Muscle layer of duodenum (tissue), 2 donors: ENCODE results near the gene LRP1-AS.

Experiments
- H3K27ac ChIP-seq: one replicate; pipeline ENCODE4 v1.7.0; 2013; ENCODE audit warnings: mild to moderate bottlenecking, low read length
- H3K27me3 ChIP-seq: one replicate; pipeline ENCODE4 v1.7.0; 2013; ENCODE audit warnings: low read depth, mild to moderate bottlenecking, control low read depth, low read length
- H3K36me3 ChIP-seq, 2 donors: one replicate each; pipeline ENCODE4 v1.7.0; 2013; ENCODE audit warnings: low read length in 2 of 2, control low read depth in 1 of 2, mild to moderate bottlenecking in 1 of 2; ENCODE audit not compliant: insufficient read depth in 2 of 2, control insufficient read depth in 1 of 2
- H3K4me1 ChIP-seq, 2 donors: one replicate each; pipeline ENCODE4 v1.7.0; 2013; ENCODE audit warnings: low read length in 2 of 2, mild to moderate bottlenecking in 2 of 2, control low read depth in 1 of 2, moderate library complexity in 1 of 2; ENCODE audit not compliant: insufficient read depth in 2 of 2, control insufficient read depth in 1 of 2
- H3K4me3 ChIP-seq, 2 donors: one replicate each; pipeline ENCODE4 v1.7.0; 2013; ENCODE audit warnings: low read length in 2 of 2, low read depth in 1 of 2, mild to moderate bottlenecking in 1 of 2
- H3K9me3 ChIP-seq, 2 donors: one replicate each; pipeline ENCODE4 v1.7.0; 2013; ENCODE audit warnings: low read length in 2 of 2, control low read depth in 1 of 2, mild to moderate bottlenecking in 1 of 2; ENCODE audit not compliant: control insufficient read depth in 1 of 2
- donor health status: healthy.

Gene LRP1-AS

GRCh38 chr12:57149245-57149900 is 2.0 kb upstream of the LRP1-AS start:
- Histone ChIP-seq H3K4me3 (no peak overlapping the region), H3K36me3 (peaks cover 25 to 47% of the 10 kb centered on the region in 2 donors)

GRCh38 chr12:57148469-57149244 is 1.2 kb upstream of the LRP1-AS start:
- peaks cover 21 to 47% of the 10 kb centered on the region in 2 donors for H3K36me3 ChIP-seq
- H3K9me3 ChIP-seq, result no peaks in the 10 kb centered on the region
- H3K27ac ChIP-seq, result peak overlapping the region; percentile 91
- no peak overlapping the region for H3K4me3 ChIP-seq
- H3K4me1 ChIP-seq, result peaks cover 43 to 68% of the 10 kb centered on the region in 2 donors
- H3K27me3 ChIP-seq, result no peaks in the 10 kb centered on the region

More at GRCh38 chr12:57149245-57149900, 2.0 kb upstream of the LRP1-AS start:
- H3K4me1 ChIP-seq, result peaks cover 43 to 68% of the 10 kb centered on the region in 2 donors
- peak overlapping the region; percentile 91 for H3K27ac ChIP-seq
- H3K27me3 ChIP-seq, result no peaks in the 10 kb centered on the region
- no peaks in the 10 kb centered on the region for H3K9me3 ChIP-seq

- H3K27ac ChIP-seq, result peak overlapping the region; percentile 91
- H3K4me1 ChIP-seq, result peaks cover 36 to 60% of the 10 kb centered on the region in 2 donors
- no peak overlapping the region for H3K4me3 ChIP-seq
- H3K36me3 ChIP-seq, result peaks cover 39 to 66% of the 10 kb centered on the region in 2 donors
- no peaks in the 10 kb centered on the region for H3K27me3 ChIP-seq
- H3K9me3 ChIP-seq, result no peaks in the 10 kb centered on the region
These were observed 1.3 kb downstream of the LRP1-AS start for GRCh38 chr12:57146092-57146491.

- Histone ChIP-seq H3K4me1 (peaks cover 36 to 58% of the 10 kb centered on the region in 2 donors), H3K4me3 (no peak overlapping the region), H3K9me3 (no peaks in the 10 kb centered on the region), H3K27me3 (no peaks in the 10 kb centered on the region), H3K27ac (no peak overlapping the region), H3K36me3 (peaks cover 40 to 69% of the 10 kb centered on the region in 2 donors)
These were observed 1.9 kb downstream of the LRP1-AS start for GRCh38 chr12:57145460-57146059.

GRCh38 chr12:57143454-57143853 is 4.0 kb downstream of the LRP1-AS start:
- H3K4me1 ChIP-seq, result peaks cover 26 to 41% of the 10 kb centered on the region in 2 donors
- no peaks in the 10 kb centered on the region for H3K27me3 ChIP-seq
- peak overlapping the region; percentile 23 for H3K27ac ChIP-seq
- H3K9me3 ChIP-seq, result no peaks in the 10 kb centered on the region
- H3K4me3 ChIP-seq, result no peak overlapping the region
- peaks cover 49 to 84% of the 10 kb centered on the region in 2 donors for H3K36me3 ChIP-seq

- H3K36me3 ChIP-seq, result peaks cover 49 to 82% of the 10 kb centered on the region in 2 donors
- H3K4me3 ChIP-seq, result no peak overlapping the region
These were observed 4.7 kb downstream of the LRP1-AS start for GRCh38 chr12:57142727-57143126.

GRCh38 chr12:57142121-57142520 is 5.3 kb downstream of the LRP1-AS start:
- Histone ChIP-seq H3K9me3 (no peaks in the 10 kb centered on the region), H3K4me3 (no peak overlapping the region), H3K36me3 (peaks cover 49 to 78% of the 10 kb centered on the region in 2 donors), H3K4me1 (peaks cover 16 to 37% of the 10 kb centered on the region in 2 donors), H3K27ac (peak overlapping the region; percentile 5), H3K27me3 (no peaks in the 10 kb centered on the region)

More at GRCh38 chr12:57142727-57143126, 4.7 kb downstream of the LRP1-AS start:
- H3K27ac ChIP-seq, result peak overlapping the region; percentile 23
- no peaks in the 10 kb centered on the region for H3K9me3 ChIP-seq
- peaks cover 23 to 40% of the 10 kb centered on the region in 2 donors for H3K4me1 ChIP-seq
- no peaks in the 10 kb centered on the region for H3K27me3 ChIP-seq

- Histone ChIP-seq H3K27ac (peak overlapping the region; percentile 5), H3K27me3 (no peaks in the 10 kb centered on the region), H3K36me3 (peaks cover 44 to 69% of the 10 kb centered on the region in 2 donors), H3K9me3 (no peaks in the 10 kb centered on the region), H3K4me3 (no peak overlapping the region), H3K4me1 (peaks cover 8 to 35% of the 10 kb centered on the region in 2 donors)
These were observed 6.2 kb downstream of the LRP1-AS start for GRCh38 chr12:57141249-57141648.

- H3K9me3 ChIP-seq, result no peaks in the 10 kb centered on the region
- peaks cover 10 to 38% of the 10 kb centered on the region in 2 donors for H3K4me1 ChIP-seq
- H3K27ac ChIP-seq, result no peak overlapping the region
- H3K27me3 ChIP-seq, result no peaks in the 10 kb centered on the region
- no peak overlapping the region for H3K4me3 ChIP-seq
- H3K36me3 ChIP-seq, result peaks cover 32 to 57% of the 10 kb centered on the region in 2 donors
These were observed 7.4 kb downstream of the LRP1-AS start for GRCh38 chr12:57139796-57140649.

GRCh38 chr12:57138526-57139272 is 8.7 kb downstream of the LRP1-AS start:
- H3K4me3 ChIP-seq, result no peak overlapping the region
- H3K27me3 ChIP-seq, result no peaks in the 10 kb centered on the region
- no peaks in the 10 kb centered on the region for H3K9me3 ChIP-seq
- H3K36me3 ChIP-seq, result peaks cover 28 to 48% of the 10 kb centered on the region in 2 donors
- peak overlapping the region; percentile 63 for H3K27ac ChIP-seq
- peaks cover 12 to 42% of the 10 kb centered on the region in 2 donors for H3K4me1 ChIP-seq
